Stimulated activated CD4-positive, alpha-beta T cell treated with anti-CD3 and anti-CD28 coated beads, TNF-alpha, amount 100 ng/mL, for 24 hours (primary cell): ENCODE results near the gene OPTN.
"Not testable (repeated sequence)": the region's sequence is repeated elsewhere in the genome, so short reads cannot be mapped to it uniquely, and the experiment has no call there.

ENCODE experiments used
- DNase-seq, 3 experiments: peaks; one replicate each; pipeline ENCODE4 v3.0.0-alpha.2; 2020; ENCODE audit warnings: low read depth in 3 of 3

OPTN gene

DNA sequence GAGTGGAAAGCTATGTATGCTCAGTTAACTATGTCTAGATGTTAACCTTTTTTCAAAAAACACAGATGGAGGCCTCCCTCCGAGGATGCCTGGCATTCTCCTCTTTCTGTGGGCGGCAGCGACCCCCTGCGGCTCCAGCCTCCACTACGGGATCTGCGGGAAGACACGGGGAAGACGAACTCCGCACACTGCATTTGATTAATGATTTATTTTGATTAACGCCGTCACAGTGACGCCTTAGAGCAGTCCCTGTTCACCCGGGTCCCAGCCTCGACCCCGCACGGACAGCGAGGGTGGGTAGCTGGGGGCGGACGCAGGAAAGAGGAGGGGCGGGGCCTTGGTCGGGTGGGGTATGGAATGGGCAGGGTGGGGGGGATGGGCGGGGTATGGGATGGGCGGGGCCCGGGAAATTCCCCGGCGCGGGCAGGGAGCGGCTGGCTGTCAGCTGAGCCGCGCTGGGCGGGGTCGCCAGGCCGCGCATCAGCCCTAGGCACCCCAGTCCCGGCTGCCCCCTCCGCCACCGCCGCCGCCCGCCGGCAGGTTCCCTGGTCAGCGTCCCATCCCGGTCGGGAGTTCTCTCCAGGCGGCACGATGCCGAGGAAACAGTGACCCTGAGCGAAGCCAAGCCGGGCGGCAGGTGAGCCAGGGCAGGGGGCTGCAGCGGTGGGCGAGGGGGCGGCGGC, at the start of gene OPTN:
Gene OPTN (plus strand): TSS at position 498 of the 683 bp plus-strand sequence. CDS start 8,960 bp downstream, outside the sequence.
- DNase-seq: peak; percentile 48 to 76 (median 61)

DNA sequence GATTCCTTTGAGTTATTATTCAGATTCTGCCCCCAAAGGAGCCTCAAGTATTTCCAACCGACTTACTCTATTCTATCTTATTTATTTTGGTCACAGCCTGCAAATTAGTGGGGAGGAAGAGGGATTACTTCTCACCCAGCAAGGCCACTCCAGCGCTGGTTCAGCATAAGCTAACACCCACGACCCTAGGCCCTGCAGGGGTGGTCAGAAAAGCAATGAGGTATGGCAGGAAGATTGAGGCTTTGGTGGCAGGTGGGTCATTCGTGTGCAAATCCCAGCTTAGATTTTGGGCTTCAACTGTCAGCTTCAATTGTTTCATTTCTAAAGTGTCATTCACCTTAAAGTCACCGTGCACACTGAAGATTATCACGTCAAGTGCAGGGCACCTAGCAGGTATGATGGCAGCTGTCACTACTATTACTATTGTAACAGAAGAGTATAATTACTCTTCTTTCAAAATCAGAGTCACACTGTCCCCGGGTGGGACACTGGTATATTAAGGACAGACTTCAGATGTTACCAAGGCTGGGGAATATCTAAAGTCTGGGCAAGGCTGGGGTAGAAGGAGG, 48.8 kb upstream of the OPTN start:
- DNase-seq: no peak

DNA sequence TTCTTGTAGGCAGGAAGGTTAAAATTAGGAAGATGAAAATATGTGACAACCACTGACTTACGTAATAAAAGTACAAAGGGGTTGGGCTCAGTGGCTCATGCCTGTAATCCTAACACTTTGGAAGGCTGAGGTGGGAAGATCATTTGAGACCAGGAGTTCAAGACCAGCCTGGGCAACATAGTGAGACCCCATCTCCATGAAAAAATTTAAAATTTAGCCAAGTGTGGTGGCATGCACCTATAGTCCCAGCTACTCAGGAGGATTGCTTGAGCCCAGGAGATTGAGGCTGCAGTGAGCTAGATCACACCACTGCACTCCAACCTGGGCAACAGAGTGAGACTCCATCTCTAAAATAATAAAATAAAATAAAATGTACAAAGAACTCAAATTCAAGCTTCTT, 46.8 kb upstream of the OPTN start:
- DNase-seq: not testable (repeated sequence)

DNA sequence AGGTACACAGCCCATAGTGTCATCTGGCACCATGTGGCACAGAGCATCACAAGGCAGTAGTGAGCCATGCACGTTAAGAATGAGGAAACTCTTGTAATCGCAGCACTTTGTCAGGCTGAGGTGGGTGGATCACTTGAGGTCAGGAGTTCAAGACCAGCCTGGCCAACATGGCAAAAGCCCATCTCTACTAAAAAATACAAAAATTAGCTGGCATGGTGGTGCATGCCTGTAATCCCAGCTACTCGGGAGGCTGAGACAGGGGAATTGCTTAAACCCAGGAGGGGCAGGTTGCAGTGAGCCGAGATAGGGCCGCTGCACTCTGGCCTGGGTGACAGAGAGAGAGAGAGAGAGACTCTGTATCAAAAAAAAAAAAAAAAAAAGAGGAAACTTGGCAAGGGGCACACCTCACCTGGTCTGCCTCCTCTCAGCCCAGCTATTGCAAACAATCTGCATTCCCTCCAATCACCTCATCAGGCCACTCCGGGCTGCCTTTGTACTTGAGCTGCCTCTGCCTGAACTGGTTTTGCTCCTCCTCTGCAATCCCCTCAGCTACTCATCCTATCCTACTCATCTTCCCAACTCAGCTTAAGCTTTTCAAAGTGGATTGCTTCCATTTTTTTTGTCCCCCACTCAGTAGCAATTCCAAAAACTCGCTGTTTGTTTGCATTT, 46.0 kb upstream of the OPTN start:
- DNase-seq: no peak

DNA sequence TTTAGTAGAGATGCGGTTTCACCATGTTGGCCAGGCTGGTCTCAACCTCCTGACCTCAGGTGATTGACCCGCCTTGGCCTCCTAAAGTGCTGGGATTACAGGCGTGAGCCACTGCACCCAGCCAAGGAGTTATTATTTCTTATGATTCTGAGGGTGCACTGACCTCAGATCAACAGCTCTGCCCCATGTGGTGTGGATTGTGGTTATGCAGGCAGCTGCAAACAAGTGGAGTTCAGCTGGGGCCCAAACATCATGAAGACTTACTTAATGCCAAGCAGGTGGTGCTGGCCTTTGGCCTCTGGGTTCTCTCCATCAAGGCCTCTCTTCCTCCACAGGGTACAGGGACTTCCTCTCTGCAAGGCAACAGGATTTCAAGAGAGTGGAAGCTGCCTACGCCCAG, 45.1 kb upstream of the OPTN start:
- DNase-seq: no peak

DNA sequence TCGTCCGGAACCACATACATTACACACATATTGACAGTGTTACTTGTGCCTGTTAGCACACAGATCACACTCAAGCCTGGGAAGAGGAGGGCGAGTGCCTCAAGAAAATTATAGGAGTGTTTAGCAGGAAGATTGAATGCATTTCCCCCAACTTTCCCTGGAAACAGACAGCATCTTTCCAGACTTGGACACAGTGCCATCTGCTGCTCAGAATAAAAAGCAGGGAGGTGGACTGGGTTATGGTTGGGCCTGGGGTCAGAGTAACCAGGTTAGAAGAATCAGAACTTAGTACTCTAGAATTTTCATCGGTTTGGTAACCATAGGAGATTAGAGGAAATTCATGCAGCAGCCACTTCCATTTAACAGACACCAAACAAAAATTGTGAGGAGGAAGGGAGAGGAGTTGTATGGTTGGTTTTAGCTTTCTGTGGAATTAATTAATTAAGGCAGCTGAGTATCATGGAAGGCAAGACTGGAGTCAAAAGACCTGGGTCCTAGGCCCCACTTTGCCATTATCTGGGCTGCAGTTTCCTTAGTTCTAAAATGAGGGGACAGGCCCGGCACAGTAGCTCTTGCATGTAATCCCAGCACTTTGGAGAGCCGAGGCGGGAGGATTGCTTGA, 43.4 kb upstream of the OPTN start:
- DNase-seq: no peak

DNA sequence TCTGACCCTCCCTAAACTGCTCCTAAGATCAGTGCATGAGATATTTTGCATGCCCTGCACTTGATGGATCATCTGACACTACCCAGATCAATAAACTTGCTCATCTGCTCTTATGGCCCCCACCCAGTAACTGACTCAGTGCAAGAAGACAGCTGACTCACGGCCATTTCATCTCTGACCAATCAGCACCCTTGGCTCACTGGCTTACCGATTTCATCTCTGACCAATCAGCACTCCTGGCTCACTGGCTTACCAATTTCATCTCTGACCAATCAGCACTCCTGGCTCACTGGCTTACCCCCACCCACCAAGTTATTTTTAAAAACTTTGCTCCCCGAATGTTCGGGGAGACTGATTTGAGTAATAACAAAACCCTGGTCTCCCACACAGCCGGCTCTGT, 37.2 kb upstream of the OPTN start:
- DNase-seq: peak in 1 of 3 experiments; percentile 2

DNA sequence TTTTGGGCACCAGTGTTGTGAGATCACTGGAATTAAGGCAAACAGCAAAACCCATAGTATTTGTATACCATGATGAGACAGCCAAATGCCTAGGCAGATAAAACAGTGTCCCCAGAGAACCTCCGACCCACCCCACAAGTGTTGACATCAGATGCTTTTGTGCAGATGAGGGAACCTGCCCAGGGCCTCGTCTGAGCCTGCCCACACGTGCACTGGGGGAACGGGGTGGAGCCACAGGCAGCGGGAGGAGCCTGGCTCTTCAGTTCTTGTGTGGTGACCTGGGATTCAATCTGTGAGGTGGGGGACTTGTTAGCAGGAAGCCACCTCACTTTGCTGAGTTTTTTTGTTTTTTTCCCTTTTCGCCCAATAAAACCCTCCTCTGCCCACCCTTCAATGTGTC, 33.4 kb upstream of the OPTN start:
- DNase-seq: no peak

DNA sequence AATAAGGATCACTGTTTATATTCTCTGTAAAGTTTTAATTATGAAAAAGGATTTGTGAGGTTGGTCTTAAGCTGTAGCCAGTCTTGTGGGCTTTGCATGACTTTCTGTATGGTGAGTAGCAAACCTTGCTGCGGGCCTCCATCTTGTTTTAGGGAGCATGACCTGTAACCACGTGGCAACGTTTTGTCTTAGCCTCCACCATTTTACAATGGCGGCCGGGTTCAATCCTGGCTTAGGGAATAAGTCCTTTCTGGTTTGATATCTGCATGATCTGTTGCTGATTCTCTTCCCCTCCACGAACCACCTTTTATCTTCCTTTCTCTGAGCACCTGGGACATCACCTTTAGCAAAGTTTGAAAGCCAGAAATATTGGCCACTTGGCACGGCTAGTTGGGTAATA, 32.5 kb upstream of the OPTN start:
- DNase-seq: no peak

DNA sequence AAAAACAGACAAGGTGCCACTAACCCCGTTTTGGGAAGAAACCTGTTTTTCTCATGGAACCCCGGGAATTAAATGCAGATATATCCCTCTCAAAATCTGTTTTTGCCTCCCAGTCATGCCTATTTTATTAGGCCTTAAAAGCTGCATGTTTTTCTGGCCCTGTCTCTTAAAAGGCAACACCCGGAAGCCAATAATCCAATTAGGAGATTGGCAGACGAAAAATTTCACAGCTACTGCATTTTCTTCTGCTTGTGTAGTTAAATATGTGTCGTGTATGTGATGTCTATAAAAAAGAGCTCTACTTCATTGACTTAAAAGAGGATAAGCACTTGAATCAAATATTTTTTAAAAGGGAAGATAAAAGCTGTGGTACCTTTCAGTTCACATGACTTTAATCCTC, 31.9 kb upstream of the OPTN start:
- DNase-seq: no peak

DNA sequence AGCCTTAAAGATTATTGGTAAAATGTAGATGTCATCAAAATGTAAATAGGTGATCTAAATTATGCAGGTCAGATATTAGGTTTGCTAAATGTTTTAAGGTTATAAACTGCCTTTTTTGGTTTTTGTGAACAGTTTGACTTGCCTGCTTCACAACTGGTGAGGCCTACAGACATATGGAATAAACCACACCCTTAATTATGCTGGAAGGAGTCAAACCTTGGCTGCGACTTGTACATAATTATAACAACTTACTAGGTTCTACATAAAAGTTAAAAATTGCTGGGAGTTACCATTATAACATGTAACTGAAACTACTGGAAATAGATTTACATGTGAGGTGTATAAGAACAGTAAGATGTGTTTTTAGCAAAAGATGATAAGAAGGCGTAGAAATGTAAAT, 31.5 kb upstream of the OPTN start:
- no peak for DNase-seq

DNA sequence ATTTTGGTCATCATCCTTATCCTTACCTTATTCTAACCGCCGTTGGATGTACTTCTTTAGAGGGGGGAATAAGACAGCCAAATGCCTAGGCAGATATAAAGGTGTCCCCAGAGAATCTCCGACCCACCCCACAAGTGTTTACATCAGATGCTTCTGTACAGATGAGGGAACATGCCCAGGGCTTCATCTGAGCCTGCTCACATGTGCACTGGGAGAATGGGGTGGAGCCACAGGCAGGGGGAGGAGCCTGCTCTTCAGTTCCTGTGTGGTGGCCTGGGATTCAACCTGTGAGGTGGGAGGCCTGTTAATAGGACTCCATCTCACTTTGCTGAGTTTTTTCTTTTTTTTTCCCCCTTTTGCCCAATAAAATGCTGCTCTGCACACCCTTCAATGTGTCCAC, 27.6 kb upstream of the OPTN start:
- DNase-seq: no peak

DNA sequence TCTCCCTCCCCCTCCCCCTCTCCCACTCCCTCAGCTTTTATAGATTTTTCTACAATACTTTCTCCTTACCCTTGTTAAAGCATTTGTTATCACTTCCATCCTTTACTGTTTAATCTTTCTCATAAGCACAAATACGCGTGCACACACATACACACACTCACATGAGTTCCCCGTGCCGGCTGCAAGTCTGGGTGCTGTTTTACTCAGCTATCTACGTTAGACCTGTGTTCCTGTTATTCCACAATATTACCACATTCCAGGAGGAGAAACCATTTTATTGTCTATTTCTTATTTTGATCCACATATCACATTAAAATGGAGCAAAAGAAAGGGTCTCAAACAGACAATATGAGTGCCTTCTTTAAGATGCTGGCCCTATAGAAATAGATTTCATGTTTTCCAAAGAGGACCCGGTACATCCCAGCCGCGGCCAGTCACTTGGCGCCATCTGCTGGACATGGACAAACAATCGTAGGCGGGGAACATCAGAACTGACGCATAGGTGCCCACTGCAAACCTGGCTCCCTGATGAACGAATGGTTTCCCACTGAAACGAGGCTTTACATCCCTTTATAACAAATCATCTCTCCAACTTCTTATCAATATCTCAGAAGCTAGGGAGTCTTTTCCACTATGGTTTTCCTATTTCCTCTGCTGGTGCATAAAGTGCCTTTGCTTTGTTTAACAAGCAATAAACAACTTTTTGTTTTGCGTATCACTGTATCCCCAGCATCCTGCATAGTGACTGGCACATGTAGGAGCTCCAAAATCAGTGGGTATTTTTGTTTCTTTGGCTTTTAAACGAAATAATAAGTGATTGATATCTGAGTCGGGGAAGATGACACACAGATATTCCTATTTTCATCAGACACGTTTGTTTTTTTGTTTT, 25.2 kb upstream of the OPTN start:
- DNase-seq: peak; percentile 6 to 57 (median 10)

DNA sequence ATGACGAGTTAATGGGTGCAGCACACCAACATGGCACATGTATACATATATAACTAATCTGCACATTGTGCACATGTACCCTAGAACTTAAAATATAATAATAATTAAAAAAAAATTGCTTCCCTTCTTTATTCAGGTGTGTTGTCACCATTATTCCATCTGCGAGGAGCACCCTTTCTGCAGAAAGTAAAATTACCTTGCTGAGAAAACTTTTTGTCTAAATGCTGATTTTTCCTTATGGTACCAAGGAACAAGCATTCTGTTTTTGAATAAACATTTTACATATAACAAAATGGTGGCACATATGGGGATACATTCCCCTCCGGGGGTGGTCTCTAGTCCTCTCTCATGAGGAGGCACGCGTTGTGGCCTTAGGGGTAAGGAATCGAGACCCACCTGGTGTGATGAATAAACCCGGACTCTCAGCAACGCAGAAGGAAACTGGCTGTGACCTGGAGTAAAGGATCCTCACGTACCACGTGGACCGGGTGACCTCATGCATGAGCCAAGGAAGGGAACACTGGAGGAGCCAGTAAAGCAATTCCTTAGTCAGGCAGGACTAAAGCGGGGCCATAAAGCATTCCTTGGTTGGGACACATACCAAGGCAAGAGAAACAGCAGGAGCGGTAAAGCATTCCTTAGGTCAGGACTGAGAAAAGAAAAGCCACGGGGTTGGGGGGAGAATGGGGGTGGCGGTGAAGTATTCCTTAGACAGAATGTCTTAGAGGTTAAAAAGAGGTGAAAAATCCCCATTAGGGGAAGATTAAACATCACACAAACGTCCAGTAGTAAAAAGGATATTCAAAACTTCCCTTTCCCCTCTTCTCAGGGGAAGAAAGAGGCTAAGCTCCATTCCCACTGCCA, 20.8 kb upstream of the OPTN start:
- DNase-seq: no peak

DNA sequence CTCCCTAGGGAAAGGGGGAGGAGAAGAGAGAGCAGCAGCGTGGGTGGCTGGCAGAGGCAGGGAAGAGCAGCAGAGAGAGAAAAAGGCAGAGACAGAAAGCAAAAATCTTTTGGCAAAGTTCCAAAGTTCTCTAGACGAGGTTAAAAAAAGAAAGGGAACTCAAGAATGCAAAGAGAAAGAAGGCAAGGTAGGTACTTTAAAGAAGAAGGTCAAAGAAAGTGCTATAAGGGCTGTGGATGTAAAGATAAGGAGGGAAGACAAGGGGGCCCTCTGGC, 20.2 kb upstream of the OPTN start:
- no peak for DNase-seq

DNA sequence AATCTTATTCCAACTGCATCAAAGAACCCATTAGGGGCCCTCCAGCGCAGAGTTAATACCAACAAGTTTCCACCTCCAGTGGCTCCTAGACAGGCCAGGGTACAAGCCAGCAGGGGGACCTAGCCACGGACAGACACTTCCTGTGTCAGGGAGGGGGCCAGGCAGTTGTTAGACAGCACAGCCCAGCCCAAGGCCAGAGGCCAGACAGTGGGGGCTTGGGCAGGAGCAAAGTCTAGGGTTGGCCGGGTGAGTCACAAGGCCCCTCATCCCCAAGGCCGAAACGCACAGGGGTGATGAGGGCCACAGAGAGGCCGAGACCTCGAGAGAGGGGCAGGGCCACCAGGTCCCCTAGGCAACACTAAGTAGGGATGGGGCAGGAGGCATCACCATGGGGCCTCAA, 19.3 kb upstream of the OPTN start:
- DNase-seq: no peak

DNA sequence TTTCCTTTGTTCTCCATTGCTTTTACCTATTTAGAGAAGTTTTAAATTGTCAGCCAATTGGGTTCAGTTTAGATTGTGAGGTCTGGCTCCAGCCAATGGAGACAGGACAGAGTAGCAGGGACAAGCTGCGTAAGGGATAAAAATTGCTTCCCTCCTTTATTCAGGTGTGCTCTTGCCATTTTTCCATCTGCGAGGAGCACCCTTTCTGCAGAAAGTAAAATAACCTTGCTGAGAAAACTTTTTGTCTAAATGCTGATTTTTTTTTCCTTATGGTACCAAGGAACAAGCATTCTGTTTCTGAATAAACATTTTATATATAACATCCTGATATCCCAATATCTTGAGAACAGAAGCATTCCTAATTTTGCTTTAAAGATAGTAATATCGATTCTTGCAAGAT, 16.3 kb upstream of the OPTN start:
- DNase-seq: not testable (repeated sequence)

DNA sequence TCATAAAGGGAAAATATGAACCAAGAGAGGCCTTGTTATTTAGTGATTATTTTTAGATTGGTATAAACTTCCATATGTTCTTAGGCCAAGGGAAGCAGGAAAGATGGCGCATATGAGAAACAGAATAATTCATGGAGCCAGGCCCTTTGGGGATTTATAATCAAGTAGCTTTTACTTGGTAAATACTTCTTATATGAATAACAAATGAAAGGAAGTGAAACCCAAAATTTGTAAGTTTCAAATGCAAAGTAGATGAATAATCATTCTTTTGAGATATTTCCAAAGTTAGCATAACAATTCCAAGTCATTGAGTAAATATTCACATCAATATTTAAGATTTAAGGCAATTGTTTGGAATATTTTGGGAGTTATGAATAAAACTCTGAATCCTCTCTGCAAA, 13.9 kb upstream of the OPTN start:
- no peak for DNase-seq

DNA sequence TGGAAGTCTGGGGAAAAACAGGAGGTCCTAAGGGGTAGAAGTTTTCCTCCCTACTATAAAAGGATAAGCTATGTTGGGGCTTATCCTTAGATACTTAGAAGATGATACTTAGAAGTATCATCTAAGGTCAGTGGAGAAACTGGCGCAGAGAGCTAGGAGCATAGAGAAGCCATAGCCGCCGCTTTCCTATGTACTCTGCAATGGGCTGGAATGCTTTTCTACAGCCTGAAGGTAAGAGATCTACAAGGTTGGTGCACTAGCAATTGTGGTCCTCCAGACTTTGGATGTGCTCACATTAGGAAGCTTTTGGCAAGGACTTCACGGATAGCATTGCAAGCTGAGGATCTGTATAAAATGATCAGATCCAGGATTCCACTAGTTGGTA, 12.4 kb upstream of the OPTN start:
- DNase-seq: no peak

DNA sequence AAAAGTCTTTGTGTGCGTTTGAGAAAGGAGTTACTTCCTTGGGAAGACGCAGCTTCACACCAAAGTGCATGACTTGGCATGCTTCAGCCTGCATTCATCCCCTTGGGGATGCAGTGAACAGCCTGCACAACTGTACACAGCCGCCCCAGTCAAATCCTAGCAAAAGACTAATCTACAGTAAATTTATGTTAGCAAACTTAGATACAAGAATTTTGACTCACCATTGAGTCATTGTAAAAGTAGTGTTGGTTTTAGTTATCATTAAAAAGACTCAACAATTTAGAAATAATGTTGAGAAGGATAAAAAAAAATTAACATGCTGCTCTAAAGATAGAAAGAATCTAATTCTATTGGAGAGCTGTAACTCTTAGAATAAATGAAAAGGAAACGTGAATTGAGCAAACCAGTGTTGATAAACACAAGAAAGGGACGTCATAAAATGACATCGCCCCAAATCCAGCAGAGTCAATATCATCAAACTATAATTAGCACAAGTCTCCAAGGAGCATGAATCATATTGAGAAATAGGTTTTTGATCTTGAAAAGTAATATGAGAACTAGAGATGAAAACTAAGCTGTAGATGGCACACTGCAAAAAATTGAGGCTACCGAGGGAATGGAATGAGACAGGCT, 11.9 kb upstream of the OPTN start:
- DNase-seq: no peak

DNA sequence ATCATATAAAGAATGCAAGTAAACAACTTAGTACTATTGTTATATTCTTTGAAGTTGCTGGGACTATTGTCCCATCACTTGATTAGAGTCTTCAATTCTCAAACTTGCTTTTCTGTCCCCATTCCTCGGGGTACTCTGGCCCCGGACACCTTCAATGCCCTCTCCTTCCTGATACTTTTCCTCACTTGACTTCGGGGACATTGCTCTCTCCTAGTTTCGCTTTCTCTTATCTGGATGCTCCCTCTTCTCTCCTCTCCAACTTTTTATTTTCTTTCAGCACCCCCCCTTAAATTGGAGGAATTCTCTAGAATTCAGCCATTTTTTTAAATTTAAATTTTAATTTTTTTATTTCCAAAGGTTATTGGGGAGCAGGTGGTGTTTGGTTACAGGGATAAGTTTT, 10.6 kb upstream of the OPTN start:
- DNase-seq: no peak
